WTC11 (cell line): ENCODE data around the gene CBFB. TPM values are rescaled to one million over a fixed set of nuclear protein-coding genes. Genes with fewer than 3 reads are reported as not detected.

Source experiments
- ATAC-seq: fragments of 200-7000 bp; cut with Tn5 transposase; 2 replicates; pipeline ENCODE4 v1.10.0; 2021; ENCODE audit warnings: mild to moderate bottlenecking, moderate library complexity
- CTCF ChIA-PET: fragments of 300-600 bp; sonication (Branson Sonifier 250); formaldehyde crosslinking; loops from one replicate; lab custom pipeline; 2021; ENCODE audit warnings: antibody characterized with exemption; lab: Charles Lee
- POLR2A ChIA-PET: fragments of 350-600 bp; sonication (Branson Sonifier 250); formaldehyde crosslinking; loops from one replicate; lab custom pipeline; 2021; ENCODE audit warnings: antibody characterized with exemption; lab: Charles Lee
- DNase-seq: peaks from one replicate; pipeline ENCODE4 v3.0.0; 2021; ENCODE audit warnings: low spot score
- H3K27ac Mint-ChIP-seq: 2 replicates; pipeline ENCODE4 v1.8.0; 2021; ENCODE audit warnings: mixed read lengths
- H3K27me3 Mint-ChIP-seq: 2 replicates; pipeline ENCODE4 v1.8.0; 2021; ENCODE audit warnings: low read depth, mild to moderate bottlenecking, moderate library complexity, mixed read lengths
- H3K36me3 Mint-ChIP-seq: 2 replicates; pipeline ENCODE4 v1.8.0; 2021; ENCODE audit warnings: mixed read lengths
- H3K4me1 Mint-ChIP-seq: 2 replicates; pipeline ENCODE4 v1.8.0; 2022; ENCODE audit warnings: mixed read lengths
- H3K4me3 Mint-ChIP-seq: 2 replicates; pipeline ENCODE4 v1.8.0; 2021; ENCODE audit warnings: mild to moderate bottlenecking, moderate library complexity, mixed read lengths
- H3K9me3 Mint-ChIP-seq: 2 replicates; pipeline ENCODE4 v1.8.0; 2021; ENCODE audit warnings: mixed read lengths
- EMX1 ChIP-seq: fragments of 250-450 bp; sonication (Bioruptor Pico); IDR thresholded peaks from 2 replicates; pipeline ENCODE4 v1.8.0; 2021; ENCODE audit warnings: mild to moderate bottlenecking
- FOXK1 ChIP-seq: sonication (generic); formaldehyde crosslinking; IDR thresholded peaks from 2 replicates; pipeline ENCODE4 v1.8.0; 2022; ENCODE audit warnings: mild to moderate bottlenecking, moderate library complexity, missing genetic modification reagents
- FOXP1 ChIP-seq: sonication (generic); formaldehyde crosslinking; IDR thresholded peaks from 2 replicates; pipeline ENCODE4 v1.8.0; 2022; ENCODE audit warnings: missing genetic modification reagents, mild to moderate bottlenecking, moderate library complexity, borderline replicate concordance
- GRHL2 ChIP-seq: fragments of 250-450 bp; sonication (Bioruptor Pico); IDR thresholded peaks from 2 replicates; pipeline ENCODE4 v1.8.0; 2022; ENCODE audit warnings: mild to moderate bottlenecking, moderate library complexity; ENCODE audit not compliant: insufficient replicate concordance, severe bottlenecking
- IRF2 ChIP-seq: sonication (generic); formaldehyde crosslinking; IDR thresholded peaks from 2 replicates; pipeline ENCODE4 v1.8.0; 2022; ENCODE audit warnings: low read depth, missing genetic modification reagents, borderline replicate concordance
- JAZF1 ChIP-seq: fragments of 250-450 bp; sonication (Bioruptor Pico); IDR thresholded peaks from 2 replicates; pipeline ENCODE4 v1.9.0; 2021; ENCODE audit warnings: moderate library complexity, mild to moderate bottlenecking, inconsistent platforms
- KAT7 ChIP-seq: sonication (generic); formaldehyde crosslinking; IDR thresholded peaks from 2 replicates; pipeline ENCODE4 v1.8.1; 2023; ENCODE audit warnings: missing genetic modification reagents, mild to moderate bottlenecking, borderline replicate concordance
- NFE2L1 ChIP-seq: sonication (generic); formaldehyde crosslinking; IDR thresholded peaks from 2 replicates; pipeline ENCODE4 v1.8.1; 2023; ENCODE audit warnings: missing genetic modification reagents
- PRDM15 ChIP-seq: sonication (generic); formaldehyde crosslinking; IDR thresholded peaks from 2 replicates; pipeline ENCODE4 v1.8.0; 2022; ENCODE audit warnings: missing genetic modification reagents
- SP1 ChIP-seq: sonication (generic); formaldehyde crosslinking; conservative IDR thresholded peaks from 2 replicates; pipeline ENCODE4 v1.8.1; 2022; ENCODE audit warnings: missing genetic modification reagents
- TCF7 ChIP-seq: sonication (generic); formaldehyde crosslinking; IDR thresholded peaks from 2 replicates; pipeline ENCODE4 v1.8.0; 2022; ENCODE audit warnings: mild to moderate bottlenecking, low read depth, missing genetic modification reagents, moderate library complexity
- ZNF121 ChIP-seq: sonication (generic); formaldehyde crosslinking; IDR thresholded peaks from 2 replicates; pipeline ENCODE4 v1.8.0; 2023; ENCODE audit warnings: missing genetic modification reagents
- ZNF317 ChIP-seq: sonication (generic); formaldehyde crosslinking; IDR thresholded peaks from 2 replicates; pipeline ENCODE4 v1.8.1; 2023; ENCODE audit warnings: low read depth, mild to moderate bottlenecking, moderate library complexity, missing genetic modification reagents, borderline replicate concordance
- ZNF416 ChIP-seq: fragments of 250-450 bp; sonication (Bioruptor Pico); IDR thresholded peaks from 2 replicates; pipeline ENCODE4 v1.9.0; 2021; ENCODE audit warnings: mild to moderate bottlenecking, inconsistent platforms
- ZNF423 ChIP-seq: fragments of 250-450 bp; sonication (Bioruptor Pico); IDR thresholded peaks from 2 replicates; pipeline ENCODE4 v2.1.2; 2022; ENCODE audit warnings: mild to moderate bottlenecking, moderate library complexity
- ZNF512 ChIP-seq: sonication (generic); formaldehyde crosslinking; IDR thresholded peaks from 2 replicates; pipeline ENCODE4 v1.8.1; 2022; ENCODE audit warnings: missing genetic modification reagents, borderline replicate concordance
- ZNF671 ChIP-seq: fragments of 250-450 bp; sonication (Bioruptor Pico); IDR thresholded peaks from 2 replicates; pipeline ENCODE4 v1.8.0; 2021; ENCODE audit warnings: mild to moderate bottlenecking
- total RNA-seq: library from RNA; stranded (reverse); gene quantifications from 3 replicates; pipeline ENCODE4 v1.2.3, GENCODE V29; 2021
- TF ChIP-seq, protein P1 (sequence below): sonication (generic); formaldehyde crosslinking; IDR thresholded peaks from 2 replicates; pipeline ENCODE4 v1.8.0; 2022; ENCODE audit warnings: mild to moderate bottlenecking, missing genetic modification reagents
- TF ChIP-seq, protein P2 (sequence below): sonication (generic); formaldehyde crosslinking; IDR thresholded peaks from 2 replicates; pipeline ENCODE4 v1.8.0; 2023; ENCODE audit warnings: mild to moderate bottlenecking, missing genetic modification reagents

CBFB gene
- total RNA-seq, 1 experiment from 2014 or later: 36.9 TPM

- no peaks in the 10 kb centered on the region for H3K27me3 Mint-ChIP-seq
- CTCF ChIA-PET: interaction anchor here (1.1 to 1.4 kb wide), 2 partner anchors 28 to 115 kb away, joined by 4 read pairs; partner anchors contain the start of gene CES3
Observed at GRCh38 chr16:67075331-67075730, 46.4 kb downstream of the CBFB start.

GRCh38 chr16:67077871-67078270 is 48.9 kb downstream of the CBFB start:
- ATAC-seq (no peak), DNase-seq (no peak)
- Mint-ChIP-seq H3K27me3 (no peaks in the 10 kb centered on the region), H3K9me3 (no peaks in the 10 kb centered on the region), H3K4me3 (no peak overlapping the region), H3K27ac (peak overlapping the region; percentile 63; the same call in 1 of the 2 replicates), H3K4me1 (no peaks in the 10 kb centered on the region), H3K36me3 (no peaks in the 10 kb centered on the region)
- CTCF ChIA-PET: no interaction called here
- TF ChIP-seq ZNF317 (CRISPR knock-in tag): no peak
- TF ChIP-seq GRHL2: no peak
- TF ChIP-seq NFE2L1 (CRISPR knock-in tag): no peak
- TF ChIP-seq, protein P1, sequence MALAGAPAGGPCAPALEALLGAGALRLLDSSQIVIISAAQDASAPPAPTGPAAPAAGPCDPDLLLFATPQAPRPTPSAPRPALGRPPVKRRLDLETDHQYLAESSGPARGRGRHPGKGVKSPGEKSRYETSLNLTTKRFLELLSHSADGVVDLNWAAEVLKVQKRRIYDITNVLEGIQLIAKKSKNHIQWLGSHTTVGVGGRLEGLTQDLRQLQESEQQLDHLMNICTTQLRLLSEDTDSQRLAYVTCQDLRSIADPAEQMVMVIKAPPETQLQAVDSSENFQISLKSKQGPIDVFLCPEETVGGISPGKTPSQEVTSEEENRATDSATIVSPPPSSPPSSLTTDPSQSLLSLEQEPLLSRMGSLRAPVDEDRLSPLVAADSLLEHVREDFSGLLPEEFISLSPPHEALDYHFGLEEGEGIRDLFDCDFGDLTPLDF (CRISPR knock-in tag): no peak
- no peak for TF ChIP-seq JAZF1 (CRISPR knock-in tag)
- no peak for TF ChIP-seq PRDM15 (CRISPR knock-in tag)
- no peak for TF ChIP-seq ZNF121 (CRISPR knock-in tag)
- TF ChIP-seq EMX1: no peak
- no peak for TF ChIP-seq ZNF671 (CRISPR knock-in tag)
- POLR2A ChIA-PET: no interaction called here

More at GRCh38 chr16:67075331-67075730, 46.4 kb downstream of the CBFB start:
- no peaks in the 10 kb centered on the region for H3K36me3 Mint-ChIP-seq
- TF ChIP-seq NFE2L1 (CRISPR knock-in tag) (no peak), GRHL2 (no peak), JAZF1 (CRISPR knock-in tag) (no peak), ZNF317 (CRISPR knock-in tag) (no peak), ZNF512 (no peak), ZNF671 (CRISPR knock-in tag) (no peak)
- TF ChIP-seq, protein P2, sequence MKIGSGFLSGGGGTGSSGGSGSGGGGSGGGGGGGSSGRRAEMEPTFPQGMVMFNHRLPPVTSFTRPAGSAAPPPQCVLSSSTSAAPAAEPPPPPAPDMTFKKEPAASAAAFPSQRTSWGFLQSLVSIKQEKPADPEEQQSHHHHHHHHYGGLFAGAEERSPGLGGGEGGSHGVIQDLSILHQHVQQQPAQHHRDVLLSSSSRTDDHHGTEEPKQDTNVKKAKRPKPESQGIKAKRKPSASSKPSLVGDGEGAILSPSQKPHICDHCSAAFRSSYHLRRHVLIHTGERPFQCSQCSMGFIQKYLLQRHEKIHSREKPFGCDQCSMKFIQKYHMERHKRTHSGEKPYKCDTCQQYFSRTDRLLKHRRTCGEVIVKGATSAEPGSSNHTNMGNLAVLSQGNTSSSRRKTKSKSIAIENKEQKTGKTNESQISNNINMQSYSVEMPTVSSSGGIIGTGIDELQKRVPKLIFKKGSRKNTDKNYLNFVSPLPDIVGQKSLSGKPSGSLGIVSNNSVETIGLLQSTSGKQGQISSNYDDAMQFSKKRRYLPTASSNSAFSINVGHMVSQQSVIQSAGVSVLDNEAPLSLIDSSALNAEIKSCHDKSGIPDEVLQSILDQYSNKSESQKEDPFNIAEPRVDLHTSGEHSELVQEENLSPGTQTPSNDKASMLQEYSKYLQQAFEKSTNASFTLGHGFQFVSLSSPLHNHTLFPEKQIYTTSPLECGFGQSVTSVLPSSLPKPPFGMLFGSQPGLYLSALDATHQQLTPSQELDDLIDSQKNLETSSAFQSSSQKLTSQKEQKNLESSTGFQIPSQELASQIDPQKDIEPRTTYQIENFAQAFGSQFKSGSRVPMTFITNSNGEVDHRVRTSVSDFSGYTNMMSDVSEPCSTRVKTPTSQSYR (CRISPR knock-in tag): no peak
- TF ChIP-seq, all 79 proteins: peak for 0
- Mint-ChIP-seq H3K9me3 (no peaks in the 10 kb centered on the region), H3K4me1 (no peaks in the 10 kb centered on the region), H3K27ac (no peak overlapping the region), H3K4me3 (no peak overlapping the region)
- DNase-seq: no peak
- POLR2A ChIA-PET: no interaction called here
- ATAC-seq: no peak

- Mint-ChIP-seq H3K36me3 (no peaks in the 10 kb centered on the region), H3K27me3 (no peaks in the 10 kb centered on the region), H3K4me3 (no peak overlapping the region), H3K4me1 (no peaks in the 10 kb centered on the region), H3K9me3 (no peaks in the 10 kb centered on the region), H3K27ac (no peak overlapping the region)
- DNase-seq (no peak), ATAC-seq (no peak)
- ChIA-PET CTCF (interaction anchor here (0.7 to 1.4 kb wide), 4 partner anchors 13 to 81 kb away, joined by 3 to 5 read pairs (median 3); no protein-coding TSS in a partner anchor), POLR2A (no interaction called here)
- TF ChIP-seq TCF7 (CRISPR knock-in tag): no peak
- TF ChIP-seq FOXP1 (CRISPR knock-in tag): no peak
- TF ChIP-seq KAT7 (CRISPR knock-in tag): no peak
- no peak for TF ChIP-seq ZNF317 (CRISPR knock-in tag)
- no peak for TF ChIP-seq IRF2 (CRISPR knock-in tag)
- TF ChIP-seq ZNF416 (CRISPR knock-in tag): no peak
- no peak for TF ChIP-seq ZNF423 (CRISPR knock-in tag)
- TF ChIP-seq SP1 (CRISPR knock-in tag): no peak
- no peak for TF ChIP-seq FOXK1 (CRISPR knock-in tag)
- TF ChIP-seq NFE2L1 (CRISPR knock-in tag): no peak
Observed at GRCh38 chr16:67082100-67082499, 53.2 kb downstream of the CBFB start.
